Gastrocnemius medialis (tissue), 4 donors: ENCODE measurements around the gene PHACTR3.

Experiments used
- POLR2A ChIP-seq, 2 donors: fragments of 450-650 bp; IDR thresholded peaks; one replicate each; pipeline ENCODE4 v1.6.1; 2017; ENCODE audit warnings: antibody characterized with exemption in 2 of 2, mild to moderate bottlenecking in 2 of 2, moderate library complexity in 2 of 2
- TF ChIP-seq, protein P1 (sequence below), 5 experiments: fragments of 450-650 bp in 3 of 5; fragments of 200-600 bp in 2 of 5; sonication (generic) in 2 of 5; IDR thresholded peaks in 4 of 5; conservative IDR thresholded peaks in 1 of 5; 1 replicate in 4 of 5; 2 replicates in 1 of 5; pipeline ENCODE4 v1.5.1; 2016 to 2019; ENCODE audit warnings: antibody characterized with exemption in 5 of 5, mild to moderate bottlenecking in 3 of 5, moderate library complexity in 3 of 5

DNA sequence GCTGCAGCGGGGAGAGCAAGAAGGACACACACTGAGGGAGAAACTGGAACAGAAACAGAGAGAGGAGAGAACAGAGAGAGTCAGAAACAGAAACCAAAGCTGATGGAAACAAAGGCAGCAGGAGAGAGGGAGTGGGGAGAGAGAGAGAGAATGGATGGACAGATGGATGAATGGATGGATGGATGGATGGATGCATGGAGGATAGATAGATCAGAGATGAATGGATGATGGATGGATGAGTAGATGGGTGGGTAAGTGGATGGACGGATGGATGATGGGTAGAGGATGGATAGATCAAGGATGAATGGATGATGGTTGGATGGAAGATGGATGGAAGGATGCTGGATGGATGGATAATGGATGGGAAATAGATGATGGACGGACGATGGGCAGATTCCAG, 35.0 kb upstream of the PHACTR3 start:
- TF ChIP-seq, protein P1, sequence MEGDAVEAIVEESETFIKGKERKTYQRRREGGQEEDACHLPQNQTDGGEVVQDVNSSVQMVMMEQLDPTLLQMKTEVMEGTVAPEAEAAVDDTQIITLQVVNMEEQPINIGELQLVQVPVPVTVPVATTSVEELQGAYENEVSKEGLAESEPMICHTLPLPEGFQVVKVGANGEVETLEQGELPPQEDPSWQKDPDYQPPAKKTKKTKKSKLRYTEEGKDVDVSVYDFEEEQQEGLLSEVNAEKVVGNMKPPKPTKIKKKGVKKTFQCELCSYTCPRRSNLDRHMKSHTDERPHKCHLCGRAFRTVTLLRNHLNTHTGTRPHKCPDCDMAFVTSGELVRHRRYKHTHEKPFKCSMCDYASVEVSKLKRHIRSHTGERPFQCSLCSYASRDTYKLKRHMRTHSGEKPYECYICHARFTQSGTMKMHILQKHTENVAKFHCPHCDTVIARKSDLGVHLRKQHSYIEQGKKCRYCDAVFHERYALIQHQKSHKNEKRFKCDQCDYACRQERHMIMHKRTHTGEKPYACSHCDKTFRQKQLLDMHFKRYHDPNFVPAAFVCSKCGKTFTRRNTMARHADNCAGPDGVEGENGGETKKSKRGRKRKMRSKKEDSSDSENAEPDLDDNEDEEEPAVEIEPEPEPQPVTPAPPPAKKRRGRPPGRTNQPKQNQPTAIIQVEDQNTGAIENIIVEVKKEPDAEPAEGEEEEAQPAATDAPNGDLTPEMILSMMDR (IDR thresholded peaks at IDR 0.05 in 4 of 5, conservative IDR thresholded peaks at IDR 0.05 in 1 of 5): no peak
- no peak for TF ChIP-seq POLR2A (IDR thresholded peaks at IDR 0.05)
